ENCODE data around the gene ARHGAP26.

ARHGAP26 gene

GRCh38 chr5:142870532-142871362 lies 100.6 kb downstream of the ARHGAP26 start:
- in situ Hi-C loops (cut with HindIII; ENCODE audit: low sequenced_read_pairs) = loop anchor here (5.0 to 10.0 kb wide), 2 partner anchors 64 to 148 kb away; no protein-coding TSS in a partner anchor

GRCh38 chr5:142871363-142872193 lies 101.4 kb downstream of the ARHGAP26 start:
- in situ Hi-C loops (cut with HindIII; ENCODE audit: low sequenced_read_pairs) = loop anchor here (5.0 to 10.0 kb wide), 2 partner anchors 63 to 149 kb away; no protein-coding TSS in a partner anchor

GRCh38 chr5:142872217-142872616 lies 102.0 kb downstream of the ARHGAP26 start:
- in situ Hi-C loops (cut with HindIII; ENCODE audit: low sequenced_read_pairs) = loop anchor here (5.0 to 10.0 kb wide), 2 partner anchors 63 to 150 kb away; no protein-coding TSS in a partner anchor

- in situ Hi-C loops (cut with HindIII; ENCODE audit: low sequenced_read_pairs) = loop anchor here (5.0 to 10.0 kb wide), 2 partner anchors 62 to 150 kb away; no protein-coding TSS in a partner anchor
Observed at GRCh38 chr5:142872795-142873194, 102.6 kb downstream of the ARHGAP26 start.

- in situ Hi-C loops (cut with HindIII; ENCODE audit: low sequenced_read_pairs) = loop anchor here (5.0 to 10.0 kb wide), 2 partner anchors 61 to 152 kb away; no protein-coding TSS in a partner anchor
Observed at GRCh38 chr5:142873831-142874230, 103.7 kb downstream of the ARHGAP26 start.

GRCh38 chr5:142874540-142874939 lies 104.4 kb downstream of the ARHGAP26 start:
- in situ Hi-C loops (cut with HindIII; ENCODE audit: low sequenced_read_pairs) = loop anchor here (5.0 to 10.0 kb wide), 2 partner anchors 60 to 152 kb away; no protein-coding TSS in a partner anchor

- in situ Hi-C loops (cut with HindIII; ENCODE audit: low sequenced_read_pairs) = loop anchor here (10.0 to 25.0 kb wide), 2 partner anchors 59 to 264 kb away; no protein-coding TSS in a partner anchor
Observed at GRCh38 chr5:142875936-142876335, 105.8 kb downstream of the ARHGAP26 start.

GRCh38 chr5:142876817-142877216 lies 106.6 kb downstream of the ARHGAP26 start:
- in situ Hi-C loops (cut with HindIII; ENCODE audit: low sequenced_read_pairs) = loop anchor here (10.0 to 25.0 kb wide), 2 partner anchors 58 to 265 kb away; no protein-coding TSS in a partner anchor

- in situ Hi-C loops (cut with HindIII; ENCODE audit: low sequenced_read_pairs) = loop anchor here (10.0 to 25.0 kb wide), 2 partner anchors 57 to 266 kb away; no protein-coding TSS in a partner anchor
Observed at GRCh38 chr5:142878111-142878510, 107.9 kb downstream of the ARHGAP26 start.

- in situ Hi-C loops (cut with HindIII; ENCODE audit: low sequenced_read_pairs) = loop anchor here (10.0 to 25.0 kb wide), 2 partner anchors 56 to 266 kb away; no protein-coding TSS in a partner anchor
Observed at GRCh38 chr5:142878638-142879037, 108.5 kb downstream of the ARHGAP26 start.

- in situ Hi-C loops (cut with HindIII; ENCODE audit: low sequenced_read_pairs) = loop anchor here (25.0 kb wide), 1 partner anchor 269 kb away; no protein-coding TSS in a partner anchor
Observed at GRCh38 chr5:142881076-142881783, 111.1 kb downstream of the ARHGAP26 start.

- in situ Hi-C loops (cut with HindIII; ENCODE audit: low sequenced_read_pairs) = loop anchor here (25.0 kb wide), 1 partner anchor 269 kb away; no protein-coding TSS in a partner anchor
Observed at GRCh38 chr5:142881784-142882126, 111.6 kb downstream of the ARHGAP26 start.

GRCh38 chr5:142883025-142883424 lies 112.8 kb downstream of the ARHGAP26 start:
- in situ Hi-C loops (cut with HindIII; ENCODE audit: low sequenced_read_pairs) = loop anchor here (25.0 kb wide), 1 partner anchor 271 kb away; no protein-coding TSS in a partner anchor

GRCh38 chr5:142883438-142883837 lies 113.3 kb downstream of the ARHGAP26 start:
- in situ Hi-C loops (cut with HindIII; ENCODE audit: low sequenced_read_pairs) = loop anchor here (25.0 kb wide), 1 partner anchor 271 kb away; no protein-coding TSS in a partner anchor

GRCh38 chr5:142884029-142884428 lies 113.9 kb downstream of the ARHGAP26 start:
- in situ Hi-C loops (cut with HindIII; ENCODE audit: low sequenced_read_pairs) = loop anchor here (25.0 kb wide), 1 partner anchor 272 kb away; no protein-coding TSS in a partner anchor

GRCh38 chr5:142886211-142886610 lies 116.0 kb downstream of the ARHGAP26 start:
- in situ Hi-C loops (cut with HindIII; ENCODE audit: low sequenced_read_pairs) = loop anchor here (25.0 kb wide), 1 partner anchor 274 kb away; no protein-coding TSS in a partner anchor

- in situ Hi-C loops (cut with HindIII; ENCODE audit: low sequenced_read_pairs) = loop anchor here (25.0 kb wide), 1 partner anchor 275 kb away; no protein-coding TSS in a partner anchor
Observed at GRCh38 chr5:142886956-142887355, 116.8 kb downstream of the ARHGAP26 start.

GRCh38 chr5:142888469-142889085 lies 118.4 kb downstream of the ARHGAP26 start:
- in situ Hi-C loops (cut with HindIII; ENCODE audit: low sequenced_read_pairs) = loop anchor here (25.0 kb wide), 1 partner anchor 276 kb away; no protein-coding TSS in a partner anchor

- in situ Hi-C loops (cut with HindIII; ENCODE audit: low sequenced_read_pairs) = loop anchor here (25.0 kb wide), 1 partner anchor 280 kb away; no protein-coding TSS in a partner anchor
Observed at GRCh38 chr5:142892021-142892420, 121.8 kb downstream of the ARHGAP26 start.

Measured in endothelial cell of hepatic sinusoid (primary cell).